HG02678 (cell line): ENCODE results near the gene FHOD1.

Source experiments
- ATAC-seq: cut with Tn5 transposase; IDR thresholded peaks from one replicate; pipeline ENCODE4 v1.9.1; 2021; ENCODE audit warnings: mild to moderate bottlenecking, moderate library complexity; ENCODE audit not compliant: unreplicated experiment

Gene FHOD1

DNA sequence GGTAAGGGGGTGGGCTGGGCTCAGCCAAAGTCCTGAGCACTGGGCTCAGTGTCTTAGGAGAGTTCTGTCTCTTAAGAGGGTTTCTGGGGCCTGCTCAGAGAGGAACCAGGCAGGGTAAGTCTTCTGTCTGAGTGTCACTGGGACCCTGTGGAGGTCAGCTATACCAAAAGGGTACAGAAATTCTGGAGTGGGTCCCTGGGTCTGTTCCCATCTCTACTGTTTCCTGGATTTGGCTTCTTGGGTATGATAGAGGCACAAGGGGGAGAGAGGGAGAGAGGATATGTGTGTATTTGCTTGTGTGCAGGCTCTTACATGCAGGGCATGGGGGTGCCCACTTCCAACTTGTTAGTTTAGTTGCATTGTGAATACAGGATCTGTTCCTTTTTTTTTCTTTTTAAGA, 53.7 kb downstream of the FHOD1 start:
- no peak for ATAC-seq

- no peak for ATAC-seq
Observed at GRCh38 chr16:67192781-67193361, 54.4 kb downstream of the FHOD1 start.

DNA sequence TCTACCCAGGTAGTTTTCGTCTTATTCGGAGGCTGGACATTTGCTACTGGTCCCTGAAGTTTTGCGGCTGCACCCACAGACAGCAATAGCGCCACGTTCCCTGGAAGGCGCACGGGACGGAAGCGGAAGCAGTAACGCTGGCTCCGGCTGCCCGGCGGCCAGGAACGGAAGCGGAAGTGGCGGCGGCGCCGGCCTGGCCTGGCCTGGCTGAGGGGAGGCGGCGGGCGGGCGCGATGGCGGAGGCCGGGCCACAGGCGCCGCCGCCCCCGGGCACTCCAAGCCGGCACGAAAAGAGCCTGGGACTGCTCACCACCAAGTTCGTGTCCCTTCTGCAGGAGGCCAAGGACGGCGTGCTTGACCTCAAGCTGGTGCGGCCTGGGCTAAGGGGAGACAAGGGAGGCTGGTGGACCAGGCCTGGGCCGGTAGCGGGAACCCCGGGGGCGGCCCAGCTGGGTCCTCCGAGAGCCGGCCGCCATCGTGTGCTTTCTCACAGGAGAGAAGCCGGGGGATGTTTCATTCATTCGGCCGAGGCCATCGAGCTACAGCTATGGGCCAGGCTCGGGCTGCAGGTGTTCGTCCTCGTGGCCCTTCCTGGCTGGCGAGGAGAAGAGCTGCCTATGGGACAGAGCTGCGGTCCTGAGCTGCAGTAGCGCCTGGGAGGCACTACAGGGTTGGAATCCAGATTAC, 55.1 kb downstream of the FHOD1 start, which contains the start of gene E2F4:
TSS of gene E2F4 (plus strand) at position 161 of the 687 bp plus-strand sequence. CDS start at position 234, 73 bp downstream.
- ATAC-seq, result peak; percentile 93

DNA sequence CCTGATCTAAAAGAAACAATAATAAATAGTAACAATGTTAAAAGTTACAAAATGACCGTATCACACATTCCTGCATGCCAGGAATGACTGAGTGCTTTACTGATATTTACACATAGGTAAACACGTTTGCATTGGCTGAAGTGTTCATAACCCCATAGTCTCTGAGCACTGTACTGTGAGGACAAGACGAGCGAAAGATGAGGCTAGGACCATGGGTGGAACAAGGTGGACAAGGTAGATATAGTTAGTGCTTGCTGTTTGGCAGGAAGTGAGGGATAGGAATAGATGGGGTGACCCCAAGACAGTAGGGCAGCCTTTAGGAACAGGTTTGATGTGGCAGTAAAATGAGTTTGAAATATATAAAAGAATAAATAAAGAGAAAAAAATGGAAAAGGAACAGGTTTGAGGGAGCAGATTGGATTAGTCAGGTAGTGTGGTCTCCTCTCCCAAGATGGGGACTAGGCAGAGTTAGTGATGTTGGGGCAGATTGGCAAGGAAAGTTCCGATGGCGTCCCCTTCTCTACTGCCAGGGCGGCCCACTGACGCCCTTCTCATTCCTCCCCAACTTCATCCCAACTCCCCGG, 55.8 kb downstream of the FHOD1 start:
- ATAC-seq, result no peak

GRCh38 chr16:67190448-67191399, 56.6 kb downstream of the FHOD1 start:
- ATAC-seq, result no peak

GRCh38 chr16:67190041-67190440, 57.2 kb downstream of the FHOD1 start, which contains the start of gene EXOC3L1:
Gene EXOC3L1, minus strand, starts transcription at chr16:67190136. Its CDS starts 460 bp downstream, at chr16:67189676.
- ATAC-seq, result no peak

GRCh38 chr16:67188798-67189197, 58.5 kb downstream of the FHOD1 start:
- ATAC-seq, result no peak

DNA sequence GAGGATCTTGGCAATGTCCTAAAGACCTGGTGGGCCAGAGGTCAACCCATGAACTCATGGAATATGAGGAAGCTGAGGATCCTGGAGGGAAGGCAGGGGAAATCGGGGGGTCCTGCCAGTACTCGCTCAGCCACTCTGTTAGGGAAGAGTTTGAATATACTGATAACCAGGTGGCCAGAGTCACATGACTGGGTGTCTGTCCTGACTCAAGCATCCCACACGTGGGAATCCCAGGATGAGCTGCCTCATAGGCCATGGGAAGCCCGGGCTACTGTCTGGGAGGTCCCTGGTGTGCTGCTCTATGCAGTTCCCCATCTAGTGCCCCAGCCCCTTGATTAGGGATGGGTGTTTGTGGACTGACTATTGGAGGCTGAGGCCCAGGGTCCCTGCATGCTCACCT, 59.0 kb downstream of the FHOD1 start:
- ATAC-seq, result no peak

DNA sequence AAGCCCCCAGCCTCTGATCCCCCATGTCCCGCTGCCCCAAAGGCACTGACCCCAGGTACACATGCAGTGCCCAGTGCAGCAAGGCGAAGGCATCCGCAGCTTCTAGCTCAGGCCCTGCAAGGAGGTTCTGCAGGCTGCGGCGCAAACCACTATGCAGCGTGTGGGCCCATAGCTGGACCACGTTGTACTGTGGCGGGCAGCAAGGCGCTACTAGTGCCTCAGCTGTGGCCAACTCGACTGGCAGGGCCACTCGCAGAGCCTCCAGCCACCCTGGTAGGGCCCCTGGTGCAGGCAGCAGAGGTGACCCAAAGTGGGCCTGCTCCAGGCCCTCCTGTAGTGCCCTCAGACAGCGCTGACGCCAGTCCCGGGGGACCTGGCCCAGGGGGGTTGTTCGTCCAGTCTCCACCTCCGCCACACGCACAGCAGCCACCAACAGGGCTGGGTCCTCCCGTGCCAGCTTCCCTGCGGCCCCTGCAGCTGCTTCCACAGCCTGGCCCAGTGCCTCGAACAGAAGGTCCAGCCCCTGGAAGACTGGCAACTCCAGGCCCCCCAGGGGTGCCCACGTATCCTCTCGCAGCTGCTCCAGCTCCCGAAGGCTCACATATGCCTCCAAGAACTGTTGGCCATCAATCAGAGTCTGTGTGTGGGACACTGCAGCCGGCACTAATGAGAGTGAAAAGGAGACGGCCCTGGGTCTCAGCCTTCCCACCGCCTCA, 59.9 kb downstream of the FHOD1 start:
- ATAC-seq, result no peak

- ATAC-seq, result no peak
Observed at GRCh38 chr16:67186550-67186950, 60.7 kb downstream of the FHOD1 start.

DNA sequence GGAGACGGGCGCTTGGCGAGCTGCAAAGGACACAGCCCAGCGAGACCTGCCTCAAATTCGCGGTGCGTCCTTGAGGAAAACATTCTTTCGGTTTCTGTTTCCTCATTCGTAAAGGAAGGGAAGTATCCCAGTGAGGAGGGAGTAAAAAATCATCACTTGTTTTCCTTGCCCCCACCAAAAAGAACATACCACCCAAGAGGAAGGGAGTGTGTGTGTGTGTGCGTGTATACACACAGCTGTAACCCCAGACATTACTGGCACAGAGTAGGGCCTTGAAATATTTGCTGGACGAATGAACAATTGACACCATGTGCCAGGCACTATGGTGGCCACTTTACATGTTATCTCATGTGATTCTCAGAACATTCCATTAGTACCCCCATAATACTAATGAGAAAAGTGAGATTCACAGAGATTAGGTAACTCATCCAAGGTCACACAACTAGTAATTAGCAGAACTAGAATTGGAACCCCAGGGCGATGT, 61.6 kb downstream of the FHOD1 start:
- no peak for ATAC-seq

GRCh38 chr16:67184995-67185650, 62.2 kb downstream of the FHOD1 start:
- ATAC-seq, result no peak

DNA sequence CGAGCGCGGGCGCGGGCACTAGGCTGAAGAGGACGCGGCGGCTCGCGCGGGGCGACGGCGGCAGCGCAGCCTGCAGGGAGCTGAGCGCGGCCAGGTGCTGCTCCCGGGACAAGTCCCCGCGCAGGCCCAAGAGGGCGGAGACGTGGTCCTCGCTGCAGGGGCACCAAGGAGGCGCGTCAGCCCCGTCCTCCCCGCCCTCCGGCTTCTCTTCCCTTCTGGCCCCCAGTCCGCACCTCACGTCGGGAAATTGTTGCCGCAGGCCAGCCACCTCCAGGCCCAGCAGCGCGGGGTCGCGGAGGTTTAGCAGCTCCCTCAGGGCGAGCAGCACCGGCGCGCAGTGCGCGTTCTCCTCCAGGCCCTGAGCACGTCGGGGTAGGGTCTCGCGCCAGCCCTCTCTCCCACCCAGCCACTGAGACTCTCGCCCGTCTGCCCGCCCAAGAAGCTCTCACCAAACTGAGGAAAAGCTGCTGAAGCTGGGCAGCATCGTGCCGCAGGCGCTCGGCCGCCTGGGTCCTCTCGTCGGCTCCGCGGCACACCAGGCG, 62.8 kb downstream of the FHOD1 start:
- no peak for ATAC-seq

- ATAC-seq, result peak; percentile 94
Observed at GRCh38 chr16:67183627-67184452, 63.4 kb downstream of the FHOD1 start, which contains the start of gene MATCAP1. Gene MATCAP1, minus strand, starts transcription at chr16:67183963. Its CDS starts 3,353 bp downstream, at chr16:67180610.

- ATAC-seq, result no peak
Observed at GRCh38 chr16:67183284-67183626, 64.0 kb downstream of the FHOD1 start.

DNA sequence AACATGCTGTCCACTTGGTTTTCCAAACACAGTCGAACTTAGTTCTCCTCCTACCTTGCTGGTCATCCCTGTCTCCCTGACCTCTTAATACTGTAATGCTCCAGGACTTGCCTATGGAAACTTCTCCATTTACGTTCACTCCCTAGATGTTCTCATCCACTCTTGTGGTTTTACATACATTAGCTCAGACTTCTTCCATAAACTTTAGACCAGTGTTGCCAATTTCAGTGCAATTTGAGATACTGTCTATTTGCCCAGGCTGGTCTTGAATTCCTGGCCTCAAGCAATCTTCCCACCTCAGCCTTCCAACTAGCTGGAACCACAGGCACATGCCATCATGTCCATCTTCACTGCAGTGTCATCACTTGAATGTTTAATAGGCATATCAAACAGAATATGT, 65.0 kb downstream of the FHOD1 start:
- ATAC-seq, result no peak

DNA sequence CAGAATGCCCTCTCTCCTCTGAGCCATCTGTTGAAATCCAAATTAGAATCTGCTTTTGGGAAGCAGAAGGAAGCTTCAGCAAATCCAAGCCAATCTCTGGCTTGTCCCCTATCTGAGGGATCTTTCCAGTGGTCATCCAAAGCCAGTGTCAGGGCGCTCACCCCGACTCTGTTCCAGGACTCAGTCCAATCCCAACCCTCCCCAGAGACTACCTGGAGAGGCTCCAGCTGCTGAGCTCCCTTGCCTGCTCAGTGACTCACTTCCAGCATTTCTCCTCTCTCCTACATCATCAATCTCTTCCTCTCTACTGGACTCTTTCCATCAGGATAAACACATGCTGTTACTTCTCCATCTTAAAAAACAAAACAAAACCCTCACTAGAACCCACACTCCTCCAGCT, 65.9 kb downstream of the FHOD1 start:
- ATAC-seq, result no peak

GRCh38 chr16:67180166-67180565, 67.1 kb downstream of the FHOD1 start:
- no peak for ATAC-seq
